GM10248 (cell line): ENCODE measurements around the gene GRB10.
"Not testable (repeated sequence)": the region's sequence is repeated elsewhere in the genome, so short reads cannot be mapped to it uniquely, and the experiment has no call there.

Experiments
- CTCF ChIA-PET: fragments of 300-600 bp; sonication (Branson Sonifier 250); formaldehyde crosslinking; extraction: SDS; loops from one replicate; lab custom pipeline; 2021; ENCODE audit warnings: antibody characterized with exemption; lab: Yijun Ruan, JAX
- POLR2A ChIA-PET: fragments of 350-650 bp; sonication (Branson Sonifier 250); formaldehyde crosslinking; extraction: SDS; loops from one replicate; lab custom pipeline; 2020; ENCODE audit warnings: antibody characterized with exemption; lab: Yijun Ruan, JAX
- DNase-seq: peaks from one replicate; pipeline ENCODE4 v3.0.0; 2012; ENCODE audit errors: extremely low spot score
- TF ChIP-seq, protein P1 (sequence below): IDR thresholded peaks from 2 replicates; pipeline ENCODE4 v1.5.1; 2012; ENCODE audit warnings: mild to moderate bottlenecking, low read depth; ENCODE audit errors: extremely low read depth, missing control alignments, control extremely low read depth

The GRB10 gene

DNA sequence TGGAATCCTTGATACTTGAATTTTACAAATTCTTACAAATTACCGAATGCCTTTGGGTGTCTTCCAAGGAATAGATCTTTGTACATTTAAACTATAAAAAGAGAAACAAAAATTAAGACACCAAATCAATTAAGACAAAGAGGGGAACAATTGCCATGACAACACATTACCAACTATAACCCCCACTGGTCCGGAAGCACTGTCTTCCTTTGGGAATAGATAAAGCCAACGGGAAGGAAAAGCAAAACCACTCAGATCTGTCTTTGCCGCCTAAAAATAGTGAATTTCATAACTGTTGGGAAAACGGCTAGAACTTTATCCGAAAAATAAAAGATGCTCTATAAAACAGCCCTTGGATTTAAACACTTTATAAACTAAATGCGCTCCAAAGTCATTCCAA is 37.4 kb downstream of the GRB10 start:
- TF ChIP-seq, protein P1, sequence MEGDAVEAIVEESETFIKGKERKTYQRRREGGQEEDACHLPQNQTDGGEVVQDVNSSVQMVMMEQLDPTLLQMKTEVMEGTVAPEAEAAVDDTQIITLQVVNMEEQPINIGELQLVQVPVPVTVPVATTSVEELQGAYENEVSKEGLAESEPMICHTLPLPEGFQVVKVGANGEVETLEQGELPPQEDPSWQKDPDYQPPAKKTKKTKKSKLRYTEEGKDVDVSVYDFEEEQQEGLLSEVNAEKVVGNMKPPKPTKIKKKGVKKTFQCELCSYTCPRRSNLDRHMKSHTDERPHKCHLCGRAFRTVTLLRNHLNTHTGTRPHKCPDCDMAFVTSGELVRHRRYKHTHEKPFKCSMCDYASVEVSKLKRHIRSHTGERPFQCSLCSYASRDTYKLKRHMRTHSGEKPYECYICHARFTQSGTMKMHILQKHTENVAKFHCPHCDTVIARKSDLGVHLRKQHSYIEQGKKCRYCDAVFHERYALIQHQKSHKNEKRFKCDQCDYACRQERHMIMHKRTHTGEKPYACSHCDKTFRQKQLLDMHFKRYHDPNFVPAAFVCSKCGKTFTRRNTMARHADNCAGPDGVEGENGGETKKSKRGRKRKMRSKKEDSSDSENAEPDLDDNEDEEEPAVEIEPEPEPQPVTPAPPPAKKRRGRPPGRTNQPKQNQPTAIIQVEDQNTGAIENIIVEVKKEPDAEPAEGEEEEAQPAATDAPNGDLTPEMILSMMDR = no peak
- no peak for DNase-seq
- ChIA-PET CTCF (no interaction called here), POLR2A (no interaction called here)

DNA sequence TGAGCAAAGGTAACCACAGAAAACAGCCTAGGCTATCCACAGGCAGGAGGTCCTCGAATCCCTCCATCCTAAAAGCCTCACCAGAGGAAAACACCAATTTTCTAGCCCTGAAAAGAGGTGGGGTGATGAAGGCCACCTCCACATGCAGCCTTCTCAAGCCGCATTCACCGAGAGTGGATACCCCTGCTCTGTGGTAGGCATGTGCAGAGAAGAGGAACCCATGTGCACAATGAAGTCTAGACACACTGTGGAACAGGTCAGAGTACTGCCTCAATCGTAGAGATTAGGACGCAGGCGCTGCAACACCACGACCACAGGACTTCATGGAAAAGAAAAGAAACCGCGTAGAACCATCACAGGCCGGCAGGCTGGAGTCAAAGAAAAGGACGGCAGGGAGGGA is 38.8 kb downstream of the GRB10 start:
- DNase-seq = no peak
- TF ChIP-seq, protein P1 = no peak
- POLR2A ChIA-PET = no interaction called here
- CTCF ChIA-PET = no interaction called here

DNA sequence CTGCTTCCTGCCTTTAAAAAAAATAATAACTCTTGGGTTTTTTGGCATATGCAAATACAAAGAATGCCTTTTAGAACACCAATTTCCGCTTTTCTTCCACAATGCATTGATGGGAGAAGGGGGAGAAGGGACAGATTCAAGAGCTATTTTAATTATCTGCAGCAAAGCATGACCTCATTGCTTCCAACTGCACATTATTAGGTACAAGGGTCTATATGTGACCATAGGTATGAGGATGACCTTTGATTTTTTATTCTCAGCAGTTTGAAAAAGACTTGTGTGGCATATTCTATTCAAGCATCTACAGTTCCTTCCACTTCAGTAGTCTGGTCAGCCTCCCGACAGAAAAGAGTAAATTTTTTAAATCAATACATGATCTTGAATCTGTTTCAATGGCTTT is 39.7 kb downstream of the GRB10 start:
- TF ChIP-seq, protein P1 = no peak
- POLR2A ChIA-PET = no interaction called here
- CTCF ChIA-PET = interaction anchor here (1.4 kb wide), 1 partner anchor 11 kb away, joined by 3 read pairs; no protein-coding TSS in a partner anchor
- DNase-seq = no peak

DNA sequence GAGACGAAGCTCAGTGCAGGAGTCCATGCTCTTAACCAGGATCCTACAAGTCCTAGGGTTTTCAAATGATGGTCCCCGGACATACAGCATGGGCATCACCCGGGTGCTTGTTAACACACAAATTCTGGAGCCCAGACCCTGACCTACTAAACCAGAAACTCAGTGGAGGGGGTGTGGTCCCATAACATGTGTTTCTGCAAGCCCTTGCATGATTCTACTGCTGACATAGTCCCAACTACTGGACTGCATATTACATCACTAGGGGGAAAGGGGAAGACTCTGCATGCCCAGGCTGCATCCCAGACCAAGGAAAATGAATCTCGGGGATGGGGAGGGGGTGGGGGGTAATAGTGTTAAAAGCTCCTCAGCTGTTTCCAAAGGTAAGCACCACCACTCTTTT is 40.3 kb downstream of the GRB10 start:
- TF ChIP-seq, protein P1 = no peak
- ChIA-PET POLR2A (no interaction called here), CTCF (interaction anchor here (1.4 kb wide), 1 partner anchor 12 kb away, joined by 3 read pairs; no protein-coding TSS in a partner anchor)
- no peak for DNase-seq

DNA sequence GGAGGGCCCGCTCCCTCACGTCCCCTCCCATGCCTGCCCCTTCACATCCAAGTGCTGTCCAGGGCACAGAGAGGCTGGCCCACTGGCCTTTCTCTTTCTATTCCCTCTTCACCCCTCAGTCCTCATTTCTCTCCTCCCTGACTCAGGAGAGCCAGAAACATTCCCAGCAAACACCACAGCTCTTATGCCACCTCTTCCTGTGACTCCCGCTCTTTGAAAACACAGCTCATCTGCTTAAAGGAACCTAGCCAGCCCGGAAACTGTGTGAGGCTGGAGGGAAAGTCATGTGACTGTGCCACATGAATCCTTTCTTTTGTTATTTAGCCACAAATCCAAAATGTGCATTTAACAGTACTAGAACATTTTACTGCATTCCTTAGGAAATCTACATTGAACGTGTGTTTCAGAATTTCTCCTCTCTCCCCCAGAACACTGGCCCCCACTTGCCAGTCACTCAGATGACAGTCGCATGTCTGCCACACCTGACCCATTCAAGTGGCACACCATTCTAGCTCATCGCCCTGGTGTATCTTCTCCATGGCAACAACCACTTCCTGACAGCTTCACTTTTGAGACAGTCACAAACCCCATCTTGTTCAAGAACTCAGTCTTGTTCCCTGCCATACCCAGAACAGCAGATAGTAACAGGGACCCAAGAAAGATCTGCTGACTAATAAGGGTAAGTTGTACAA is 42.8 kb downstream of the GRB10 start:
- TF ChIP-seq, protein P1 = no peak

DNA sequence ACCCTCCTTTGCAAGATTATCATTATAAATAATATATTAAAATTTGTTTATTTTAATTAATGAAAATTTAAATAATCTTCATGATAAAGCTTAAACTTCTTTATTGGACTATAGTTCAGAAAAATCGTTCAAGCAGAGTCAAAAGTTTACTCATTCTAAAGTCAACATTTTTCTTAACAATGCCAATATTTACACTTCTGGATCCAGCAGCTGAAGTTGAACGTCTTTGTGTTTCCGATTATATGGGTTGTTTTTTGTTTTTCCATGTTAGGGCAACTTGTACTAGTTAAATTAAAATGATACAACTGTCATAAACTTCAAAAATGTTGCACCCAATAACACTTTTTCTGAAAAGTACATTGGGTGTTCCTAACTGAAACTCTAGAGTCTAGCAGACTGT is 43.8 kb downstream of the GRB10 start:
- DNase-seq = no peak
- CTCF ChIA-PET = interaction anchor here (1.6 kb wide), 1 partner anchor 14 kb away, joined by 5 read pairs; no protein-coding TSS in a partner anchor
- TF ChIP-seq, protein P1 = no peak
- POLR2A ChIA-PET = no interaction called here

More for the DNA sequence above, 42.8 kb downstream of the GRB10 start:
- ChIA-PET POLR2A (no interaction called here), CTCF (interaction anchor here (1.4 kb wide), 1 partner anchor 11 kb away, joined by 4 read pairs; no protein-coding TSS in a partner anchor)
- DNase-seq = no peak

DNA sequence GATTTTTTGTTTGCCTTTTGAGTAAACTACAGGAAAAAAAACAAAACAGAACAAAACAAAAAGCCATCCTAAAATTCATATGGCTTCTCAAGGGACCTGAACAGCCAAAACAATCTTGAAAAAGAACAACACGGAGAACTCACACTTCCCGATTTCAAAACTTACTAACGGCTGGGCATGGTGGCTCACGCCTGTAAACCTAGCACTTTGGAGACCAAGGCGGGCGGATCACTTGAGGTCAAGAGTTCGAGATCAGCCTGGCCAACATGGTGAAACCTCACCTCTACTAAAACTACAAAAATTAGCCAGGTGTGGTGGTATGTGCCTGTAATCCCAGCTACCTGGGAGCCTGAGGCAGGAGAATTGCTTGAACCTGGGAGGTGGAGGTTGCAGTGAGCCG is 46.9 kb downstream of the GRB10 start:
- DNase-seq, CTCF ChIA-PET, POLR2A ChIA-PET: not testable (repeated sequence)
